Measurements from ENCODE around the gene NCOA3. TPM values are rescaled to one million over a fixed set of nuclear protein-coding genes. Genes with fewer than 3 reads are reported as not detected.

The NCOA3 gene
- total RNA-seq, 4 donors from 2014 or later, result 45.1 to 77.8 (median 56.3) TPM

DNA sequence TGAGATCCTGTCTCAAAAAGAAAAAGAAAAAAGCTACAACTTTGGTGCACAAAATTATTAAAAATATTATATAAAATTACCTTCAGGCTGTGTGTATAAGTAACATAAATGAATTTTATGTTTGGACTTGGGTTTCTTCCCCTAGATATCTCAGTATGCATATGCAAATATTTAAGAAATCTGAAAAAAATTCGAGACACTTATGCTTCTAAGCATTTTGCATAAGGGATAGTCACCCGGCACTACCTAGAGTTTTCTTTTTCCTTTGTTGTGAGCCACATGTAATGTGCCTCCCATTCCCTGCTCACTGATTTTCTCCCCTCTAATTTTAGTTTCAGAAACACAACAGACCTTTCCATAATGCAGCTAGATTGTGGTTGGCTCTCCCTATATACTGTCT lies 79.4 kb downstream of the NCOA3 start:
- no peak for DNase-seq (ENCODE audit: low spot score in 2 of 2)
- H3K4me3 ChIP-seq, result no peak overlapping the region
- no peak for TF ChIP-seq EP300 (IDR thresholded peaks at IDR 0.05)
- no peak for TF ChIP-seq CTCF (IDR thresholded peaks at IDR 0.05)
- no peak for TF ChIP-seq POLR2A (IDR thresholded peaks at IDR 0.05)
- no peak for TF ChIP-seq POLR2AphosphoS5 (IDR thresholded peaks at IDR 0.05)
- 83% methylated on average over 2 of the region's 2 CpGs for WGBS
- H3K27ac ChIP-seq, result no peak overlapping the region
- peaks cover 7% of the 10 kb centered on the region for H3K36me3 ChIP-seq
- no peaks in the 10 kb centered on the region for H3K27me3 ChIP-seq
- H3K9me3 ChIP-seq, result no peaks in the 10 kb centered on the region
- peaks cover 35% of the 10 kb centered on the region for H3K4me1 ChIP-seq

DNA sequence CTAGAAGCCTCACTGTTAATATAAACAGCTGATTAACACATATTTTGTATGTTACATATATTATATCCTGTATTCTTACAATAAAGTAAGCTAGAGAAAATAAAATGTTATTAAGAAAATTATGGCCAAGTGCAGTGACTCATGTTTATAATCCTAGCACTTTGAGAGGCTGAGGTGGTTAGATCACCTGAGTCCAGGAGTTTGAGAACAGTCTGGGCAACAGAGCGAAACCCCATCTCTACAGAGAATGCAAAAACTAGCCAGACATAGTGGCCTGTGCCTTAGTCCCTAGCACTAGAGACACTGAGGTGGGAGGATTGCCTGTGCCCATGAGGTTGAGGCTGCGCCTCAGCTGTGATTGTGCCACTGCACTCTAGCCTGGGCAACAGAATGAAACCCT lies 81.9 kb downstream of the NCOA3 start:
- TF ChIP-seq EP300 (IDR thresholded peaks at IDR 0.05) (no peak), POLR2A (IDR thresholded peaks at IDR 0.05) (no peak), POLR2AphosphoS5 (IDR thresholded peaks at IDR 0.05) (no peak), CTCF (IDR thresholded peaks at IDR 0.05) (no peak)
- Histone ChIP-seq H3K4me3 (no peak overlapping the region), H3K27me3 (no peaks in the 10 kb centered on the region), H3K27ac (no peak overlapping the region), H3K4me1 (peaks cover 15% of the 10 kb centered on the region), H3K36me3 (peaks cover 7% of the 10 kb centered on the region), H3K9me3 (no peaks in the 10 kb centered on the region)
- 98% methylated on average over 2 of the region's 2 CpGs for WGBS
- no peak for DNase-seq (ENCODE audit: low spot score in 2 of 2)

DNA sequence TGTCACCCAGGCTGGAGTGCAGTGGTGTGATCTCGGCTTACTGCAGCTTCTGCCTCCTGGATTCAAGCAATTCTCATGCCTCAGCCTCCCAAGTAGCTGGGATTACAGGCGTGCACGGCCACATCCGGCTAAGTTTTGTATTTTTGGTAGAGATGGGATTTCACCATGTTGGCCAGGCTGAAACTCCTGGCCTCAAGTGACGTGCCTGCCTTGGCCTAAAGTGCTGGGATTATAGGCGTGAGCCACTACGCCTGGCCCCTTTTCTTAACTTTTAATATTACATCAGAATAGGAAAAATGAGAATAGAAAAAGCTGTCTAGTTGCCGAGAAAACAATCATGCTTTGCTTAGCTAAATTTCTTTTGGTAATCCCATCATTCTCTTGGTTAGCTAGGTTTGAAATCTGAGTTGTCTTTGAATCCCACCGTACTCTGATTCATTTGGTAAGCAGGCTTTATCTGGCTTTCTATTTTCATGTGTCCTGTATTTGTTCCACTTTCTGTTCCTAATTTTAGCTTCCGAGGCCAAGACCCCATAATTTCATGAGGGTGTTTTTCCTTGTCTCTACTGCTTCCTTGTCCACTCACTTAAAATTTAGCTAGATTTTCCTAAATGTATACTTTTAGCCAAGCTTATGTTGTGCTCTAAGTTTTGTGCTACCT lies 83.5 kb downstream of the NCOA3 start:
- WGBS, result 88% methylated on average over 10 of the region's 10 CpGs
- Histone ChIP-seq H3K36me3 (peaks cover 7% of the 10 kb centered on the region), H3K4me1 (peaks cover 4% of the 10 kb centered on the region)

GRCh38 chr20:47586649-47587294 lies 85.1 kb downstream of the NCOA3 start:
- Histone ChIP-seq H3K27me3 (no peaks in the 10 kb centered on the region), H3K4me1 (peaks cover 4% of the 10 kb centered on the region), H3K27ac (no peak overlapping the region), H3K4me3 (no peak overlapping the region), H3K9me3 (no peaks in the 10 kb centered on the region), H3K36me3 (peaks cover 7% of the 10 kb centered on the region)
- WGBS, result 58% methylated on average over 6 of the region's 6 CpGs
- TF ChIP-seq CTCF (IDR thresholded peaks at IDR 0.05), result no peak
- TF ChIP-seq POLR2A (IDR thresholded peaks at IDR 0.05), result no peak
- no peak for TF ChIP-seq POLR2AphosphoS5 (IDR thresholded peaks at IDR 0.05)
- no peak for TF ChIP-seq EP300 (IDR thresholded peaks at IDR 0.05)
- DNase-seq (ENCODE audit: low spot score in 2 of 2), result no peak

More for the DNA sequence above, 83.5 kb downstream of the NCOA3 start:
- Histone ChIP-seq H3K27ac (no peak overlapping the region), H3K9me3 (no peaks in the 10 kb centered on the region), H3K27me3 (no peaks in the 10 kb centered on the region), H3K4me3 (no peak overlapping the region)
- no peak for DNase-seq (ENCODE audit: low spot score in 2 of 2)
- TF ChIP-seq POLR2AphosphoS5 (IDR thresholded peaks at IDR 0.05) (no peak), EP300 (IDR thresholded peaks at IDR 0.05) (no peak), CTCF (IDR thresholded peaks at IDR 0.05) (no peak), POLR2A (IDR thresholded peaks at IDR 0.05) (no peak)

- no peak for DNase-seq (ENCODE audit: low spot score in 2 of 2)
- no peaks in the 10 kb centered on the region for H3K9me3 ChIP-seq
- peaks cover 4% of the 10 kb centered on the region for H3K4me1 ChIP-seq
- H3K36me3 ChIP-seq, result peaks cover 7% of the 10 kb centered on the region
- no peaks in the 10 kb centered on the region for H3K27me3 ChIP-seq
- TF ChIP-seq EP300 (IDR thresholded peaks at IDR 0.05), result no peak
- TF ChIP-seq CTCF (IDR thresholded peaks at IDR 0.05), result no peak
- no peak for TF ChIP-seq POLR2AphosphoS5 (IDR thresholded peaks at IDR 0.05)
- TF ChIP-seq POLR2A (IDR thresholded peaks at IDR 0.05), result no peak
- H3K27ac ChIP-seq, result no peak overlapping the region
- no peak overlapping the region for H3K4me3 ChIP-seq
- WGBS, result 94% methylated on average over 8 of the region's 8 CpGs
Observed at GRCh38 chr20:47588158-47588557, 86.5 kb downstream of the NCOA3 start.
